Liver (tissue), 9 donors: ENCODE measurements around the gene WWOX. TPM values are rescaled to one million over a fixed set of nuclear protein-coding genes. Genes with fewer than 3 reads are reported as not detected.

Experiments used
- DNase-seq: peaks from one replicate; pipeline ENCODE4 v3.0.0-alpha.2; 2017; ENCODE audit warnings: low spot score
- H3K27ac ChIP-seq, 2 donors: one replicate each; pipeline ENCODE4 v1.7.0; 2013; ENCODE audit warnings: inconsistent platforms in 2 of 2, low read length in 2 of 2, control low read depth in 1 of 2, low read depth in 1 of 2, mild to moderate bottlenecking in 1 of 2
- H3K27me3 ChIP-seq, 4 donors: one replicate each; pipeline versions ENCODE4 v1.6.1 to v1.7.0; 2013; ENCODE audit warnings: low read length in 3 of 4, inconsistent platforms in 1 of 4, mild to moderate bottlenecking in 1 of 4, moderate library complexity in 1 of 4; ENCODE audit not compliant: control insufficient read depth in 4 of 4, insufficient read depth in 4 of 4
- H3K36me3 ChIP-seq, 4 donors: one replicate each; pipeline versions ENCODE4 v1.6.1 to v1.7.0; 2013; ENCODE audit warnings: low read length in 3 of 4, mild to moderate bottlenecking in 3 of 4, low read depth in 1 of 4, moderate library complexity in 1 of 4; ENCODE audit not compliant: control insufficient read depth in 4 of 4, insufficient read depth in 3 of 4
- H3K4me1 ChIP-seq, 4 donors: one replicate each; pipeline versions ENCODE4 v1.6.1 to v1.7.0; 2013; ENCODE audit warnings: low read length in 3 of 4, mild to moderate bottlenecking in 3 of 4, moderate library complexity in 1 of 4; ENCODE audit not compliant: control insufficient read depth in 4 of 4, insufficient read depth in 4 of 4
- H3K4me3 ChIP-seq, 3 donors: one replicate each; pipeline versions ENCODE4 v1.6.1 to v1.7.0; 2013; ENCODE audit warnings: low read length in 3 of 3, control low read depth in 1 of 3, low read depth in 1 of 3, mild to moderate bottlenecking in 1 of 3
- H3K9ac ChIP-seq, 2 donors: one replicate each; pipeline ENCODE4 v1.7.0; 2013; ENCODE audit warnings: low read length in 2 of 2, mild to moderate bottlenecking in 2 of 2, moderate library complexity in 2 of 2, control low read depth in 1 of 2, low read depth in 1 of 2
- H3K9me3 ChIP-seq, 4 donors: one replicate each; pipeline versions ENCODE4 v1.6.1 to v1.7.0; 2013; ENCODE audit warnings: low read length in 3 of 4; ENCODE audit not compliant: control insufficient read depth in 4 of 4
- EGR1 ChIP-seq, 2 donors: IDR thresholded peaks; 2 replicates each; pipeline ENCODE4 v1.6.1; 2016 to 2018; ENCODE audit warnings: antibody characterized with exemption in 2 of 2, low read depth in 2 of 2
- FOXA2 ChIP-seq: IDR thresholded peaks from 2 replicates; pipeline ENCODE4 v1.6.1; 2016; ENCODE audit warnings: antibody characterized with exemption
- HNF4A ChIP-seq, 2 donors: conservative IDR thresholded peaks; 2 replicates each; pipeline ENCODE4 v1.6.1; 2016; ENCODE audit warnings: antibody characterized with exemption in 2 of 2, mild to moderate bottlenecking in 2 of 2
- HNF4G ChIP-seq: IDR thresholded peaks from 2 replicates; pipeline ENCODE4 v1.6.1; 2016; ENCODE audit warnings: antibody characterized with exemption
- JUND ChIP-seq, 2 donors: IDR thresholded peaks; 2 replicates each; pipeline ENCODE4 v1.6.1; 2016; ENCODE audit warnings: antibody characterized with exemption in 2 of 2
- RAD21 ChIP-seq, 2 donors: IDR thresholded peaks; 2 replicates each; pipeline ENCODE4 v1.6.1; 2016; ENCODE audit warnings: antibody characterized with exemption in 2 of 2, mild to moderate bottlenecking in 2 of 2
- RXRA ChIP-seq, 2 donors: IDR thresholded peaks; 2 replicates each; pipeline ENCODE4 v1.6.1; 2017 to 2018; ENCODE audit warnings: antibody characterized with exemption in 2 of 2, mild to moderate bottlenecking in 1 of 2
- SP1 ChIP-seq: IDR thresholded peaks from 2 replicates; pipeline ENCODE4 v1.6.1; 2018; ENCODE audit warnings: antibody characterized with exemption, mild to moderate bottlenecking
- TAF1 ChIP-seq: conservative IDR thresholded peaks from 2 replicates; pipeline ENCODE4 v1.6.1; 2016; ENCODE audit warnings: antibody characterized with exemption, mild to moderate bottlenecking
- WGBS: extraction: QIAGEN DNeasy Blood & Tissue Kit; methylation state at CpG from one replicate; pipeline ENCODE4 v1.1.7; 2013; 5-methylcytosine and 5-hydroxymethylcytosine counted together
- polyA plus RNA-seq, 2 donors: library from polyadenylated mRNA; stranded (reverse) in 1 of 2; unstranded in 1 of 2; fragments of 200-250 nt in 1 of 2; fragments of >200 nt in 1 of 2; fragmentation: Nextera tagmentation in 1 of 2; extraction: Ambion mirVana in 1 of 2; gene quantifications; one replicate each; pipeline versions ENCODE4 v1.2.1 to v1.2.3, GENCODE V29; 2013 to 2015
- total RNA-seq, 2 donors: library from RNA; depleted of rRNA; stranded (reverse); fragments of >200 nt; gene quantifications; one replicate each; pipeline ENCODE4 v1.2.3, GENCODE V29; 2014
- TF ChIP-seq, protein P1 (sequence below): IDR thresholded peaks from 2 replicates; pipeline ENCODE4 v1.6.1; 2016; ENCODE audit warnings: antibody characterized with exemption
- TF ChIP-seq, protein P2 (sequence below): fragments of 150-350 bp; IDR thresholded peaks from 2 replicates; pipeline ENCODE4 v1.5.1; 2017; ENCODE audit warnings: improper control_type of control experiment, low read depth, low read length; ENCODE audit not compliant: missing input control
- TF ChIP-seq, protein P3 (sequence below): IDR thresholded peaks from 2 replicates; pipeline ENCODE4 v1.6.1; 2016; ENCODE audit warnings: antibody characterized with exemption
- TF ChIP-seq, protein P4 (sequence below): IDR thresholded peaks from 2 replicates; pipeline ENCODE4 v1.6.1; 2016; ENCODE audit warnings: antibody characterized with exemption
- TF ChIP-seq, protein P5 (sequence below): IDR thresholded peaks from 2 replicates; pipeline ENCODE4 v1.6.1; 2016; ENCODE audit warnings: antibody characterized with exemption, mild to moderate bottlenecking
- donor health status: healthy.
- donor health status: healthy.
- donor health status: healthy.
- donor health status: healthy.
- donor health status: healthy.

The WWOX gene
- total and polyA plus RNA-seq, 4 donors: 9.8 to 46.0 (median 15.3) TPM

DNA sequence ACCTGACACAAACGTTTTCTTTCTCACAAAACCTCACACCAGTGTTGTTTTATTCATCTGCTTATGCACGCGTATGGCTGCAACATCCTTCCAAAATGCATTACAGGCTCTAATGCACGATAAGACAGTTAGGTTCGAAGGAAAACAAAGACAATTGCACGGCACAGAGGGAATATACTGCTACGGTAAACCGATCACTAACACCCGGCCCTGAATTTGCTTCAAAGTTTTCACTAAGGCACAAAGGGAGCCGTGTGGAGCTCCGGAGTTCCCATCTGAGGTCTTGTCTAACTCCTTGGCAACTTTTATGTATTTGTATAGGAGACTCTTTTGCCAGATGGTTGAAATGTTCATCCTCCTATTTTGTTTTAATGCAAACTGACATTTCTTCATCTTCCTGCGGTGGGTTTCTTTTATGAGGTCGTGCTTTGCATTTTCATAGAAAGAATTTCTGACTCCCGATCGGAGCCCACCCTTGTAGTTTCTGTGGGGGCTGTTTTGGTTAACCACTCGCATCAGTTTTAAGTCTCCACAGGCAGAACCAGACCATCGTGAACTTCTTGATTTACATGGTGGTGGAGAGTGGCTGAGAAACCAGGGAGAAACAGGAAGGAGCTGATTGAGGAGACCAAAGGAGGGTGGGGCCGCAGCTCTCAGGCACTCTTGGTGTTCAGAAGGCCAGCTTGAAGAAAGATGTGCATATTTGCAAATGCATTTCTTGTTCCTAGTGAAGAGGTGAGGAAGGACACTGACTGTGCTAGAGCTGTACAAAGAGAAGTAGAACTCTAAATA lies 984.2 kb downstream of the WWOX start:
- H3K36me3 ChIP-seq: no peaks in the 10 kb centered on the region
- H3K27ac ChIP-seq: no peak overlapping the region
- DNase-seq: no peak
- 92% methylated on average over 18 of the region's 18 CpGs for WGBS
- TF ChIP-seq, protein P1, sequence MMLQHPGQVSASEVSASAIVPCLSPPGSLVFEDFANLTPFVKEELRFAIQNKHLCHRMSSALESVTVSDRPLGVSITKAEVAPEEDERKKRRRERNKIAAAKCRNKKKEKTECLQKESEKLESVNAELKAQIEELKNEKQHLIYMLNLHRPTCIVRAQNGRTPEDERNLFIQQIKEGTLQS: no peak
- TF ChIP-seq, protein P2, sequence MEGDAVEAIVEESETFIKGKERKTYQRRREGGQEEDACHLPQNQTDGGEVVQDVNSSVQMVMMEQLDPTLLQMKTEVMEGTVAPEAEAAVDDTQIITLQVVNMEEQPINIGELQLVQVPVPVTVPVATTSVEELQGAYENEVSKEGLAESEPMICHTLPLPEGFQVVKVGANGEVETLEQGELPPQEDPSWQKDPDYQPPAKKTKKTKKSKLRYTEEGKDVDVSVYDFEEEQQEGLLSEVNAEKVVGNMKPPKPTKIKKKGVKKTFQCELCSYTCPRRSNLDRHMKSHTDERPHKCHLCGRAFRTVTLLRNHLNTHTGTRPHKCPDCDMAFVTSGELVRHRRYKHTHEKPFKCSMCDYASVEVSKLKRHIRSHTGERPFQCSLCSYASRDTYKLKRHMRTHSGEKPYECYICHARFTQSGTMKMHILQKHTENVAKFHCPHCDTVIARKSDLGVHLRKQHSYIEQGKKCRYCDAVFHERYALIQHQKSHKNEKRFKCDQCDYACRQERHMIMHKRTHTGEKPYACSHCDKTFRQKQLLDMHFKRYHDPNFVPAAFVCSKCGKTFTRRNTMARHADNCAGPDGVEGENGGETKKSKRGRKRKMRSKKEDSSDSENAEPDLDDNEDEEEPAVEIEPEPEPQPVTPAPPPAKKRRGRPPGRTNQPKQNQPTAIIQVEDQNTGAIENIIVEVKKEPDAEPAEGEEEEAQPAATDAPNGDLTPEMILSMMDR: no peak
- no peaks in the 10 kb centered on the region for H3K4me1 ChIP-seq
- no peaks in the 10 kb centered on the region for H3K9me3 ChIP-seq
- no peaks in the 10 kb centered on the region for H3K27me3 ChIP-seq
- no peak overlapping the region for H3K9ac ChIP-seq
- no peak overlapping the region for H3K4me3 ChIP-seq

DNA sequence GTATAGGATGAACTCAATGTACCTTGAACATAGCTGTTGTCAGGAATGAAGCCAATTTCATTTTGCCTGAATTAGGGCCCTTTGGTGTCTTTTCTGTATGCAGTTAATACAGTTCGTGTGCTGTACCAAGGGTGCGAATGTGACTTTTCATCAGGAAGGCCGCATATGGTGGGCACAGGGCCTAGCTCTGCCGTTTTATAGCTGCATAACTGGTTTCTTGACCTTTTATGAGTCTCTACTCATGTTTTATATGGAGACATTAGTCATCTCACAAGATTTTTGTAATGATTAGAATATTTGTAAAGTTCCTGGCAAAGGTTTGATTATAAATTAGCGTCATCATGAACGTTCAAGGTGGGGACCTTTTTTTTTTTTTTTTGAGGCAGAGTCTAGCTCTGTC lies 989.5 kb downstream of the WWOX start:
- Histone ChIP-seq H3K27me3 (no peaks in the 10 kb centered on the region), H3K4me1 (peaks cover 0 to 4% (median 0%) of the 10 kb centered on the region in 4 donors), H3K36me3 (no peaks in the 10 kb centered on the region), H3K9ac (no peak overlapping the region), H3K27ac (no peak overlapping the region), H3K9me3 (no peaks in the 10 kb centered on the region), H3K4me3 (no peak overlapping the region)
- TF ChIP-seq, protein P3, sequence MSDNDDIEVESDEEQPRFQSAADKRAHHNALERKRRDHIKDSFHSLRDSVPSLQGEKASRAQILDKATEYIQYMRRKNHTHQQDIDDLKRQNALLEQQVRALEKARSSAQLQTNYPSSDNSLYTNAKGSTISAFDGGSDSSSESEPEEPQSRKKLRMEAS: no peak
- TF ChIP-seq HNF4A (conservative IDR thresholded peaks at IDR 0.05) (no peak), FOXA2 (no peak), RAD21 (IDR thresholded peaks at IDR 0.05) (no peak), TAF1 (no peak), SP1 (no peak)
- TF ChIP-seq, protein P4, sequence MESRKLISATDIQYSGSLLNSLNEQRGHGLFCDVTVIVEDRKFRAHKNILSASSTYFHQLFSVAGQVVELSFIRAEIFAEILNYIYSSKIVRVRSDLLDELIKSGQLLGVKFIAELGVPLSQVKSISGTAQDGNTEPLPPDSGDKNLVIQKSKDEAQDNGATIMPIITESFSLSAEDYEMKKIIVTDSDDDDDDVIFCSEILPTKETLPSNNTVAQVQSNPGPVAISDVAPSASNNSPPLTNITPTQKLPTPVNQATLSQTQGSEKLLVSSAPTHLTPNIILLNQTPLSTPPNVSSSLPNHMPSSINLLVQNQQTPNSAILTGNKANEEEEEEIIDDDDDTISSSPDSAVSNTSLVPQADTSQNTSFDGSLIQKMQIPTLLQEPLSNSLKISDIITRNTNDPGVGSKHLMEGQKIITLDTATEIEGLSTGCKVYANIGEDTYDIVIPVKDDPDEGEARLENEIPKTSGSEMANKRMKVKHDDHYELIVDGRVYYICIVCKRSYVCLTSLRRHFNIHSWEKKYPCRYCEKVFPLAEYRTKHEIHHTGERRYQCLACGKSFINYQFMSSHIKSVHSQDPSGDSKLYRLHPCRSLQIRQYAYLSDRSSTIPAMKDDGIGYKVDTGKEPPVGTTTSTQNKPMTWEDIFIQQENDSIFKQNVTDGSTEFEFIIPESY: no peak
- WGBS: 94% methylated on average over 6 of the region's 6 CpGs
- no peak for DNase-seq

DNA sequence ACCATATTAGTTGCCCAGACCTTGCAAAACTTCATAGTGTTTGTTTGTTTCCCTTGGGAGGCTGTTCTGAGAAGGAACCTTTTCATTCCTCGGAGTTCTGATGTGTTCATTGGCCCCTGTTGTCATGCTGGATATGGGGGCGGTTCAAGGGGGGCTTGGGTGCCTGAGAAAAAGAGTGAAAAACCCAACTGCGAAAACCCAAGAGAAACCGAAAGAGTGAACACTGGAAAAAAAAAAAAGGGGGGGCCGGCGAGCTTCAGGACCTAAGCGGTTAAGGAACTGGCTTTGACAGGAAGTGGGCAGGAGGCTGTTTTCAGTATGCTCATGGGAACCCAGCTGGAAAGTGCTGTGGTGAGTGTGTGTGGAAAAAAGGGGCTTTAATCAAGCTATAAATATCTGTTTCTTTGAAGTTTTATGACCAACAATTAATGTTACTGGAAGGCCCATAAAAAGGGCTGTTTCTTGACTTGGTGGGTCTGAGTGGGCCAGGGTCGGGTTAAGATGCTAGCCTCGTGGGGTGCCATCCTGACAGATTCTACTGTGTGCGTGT lies 990.4 kb downstream of the WWOX start:
- peaks cover 0 to 4% (median 0%) of the 10 kb centered on the region in 4 donors for H3K4me1 ChIP-seq
- 70% methylated on average over 10 of the region's 10 CpGs for WGBS
- H3K27me3 ChIP-seq: no peaks in the 10 kb centered on the region
- DNase-seq: no peak
- H3K4me3 ChIP-seq: no peak overlapping the region
- H3K9me3 ChIP-seq: no peaks in the 10 kb centered on the region
- no peak overlapping the region for H3K27ac ChIP-seq
- H3K9ac ChIP-seq: no peak overlapping the region
- no peaks in the 10 kb centered on the region for H3K36me3 ChIP-seq
- TF ChIP-seq EGR1 (IDR thresholded peaks at IDR 0.05; ENCODE audit: low read depth in 2 of 2) (no peak), HNF4G (no peak), TAF1 (no peak), SP1 (no peak), RXRA (IDR thresholded peaks at IDR 0.05) (no peak), JUND (IDR thresholded peaks at IDR 0.05) (no peak)
- TF ChIP-seq, protein P5, sequence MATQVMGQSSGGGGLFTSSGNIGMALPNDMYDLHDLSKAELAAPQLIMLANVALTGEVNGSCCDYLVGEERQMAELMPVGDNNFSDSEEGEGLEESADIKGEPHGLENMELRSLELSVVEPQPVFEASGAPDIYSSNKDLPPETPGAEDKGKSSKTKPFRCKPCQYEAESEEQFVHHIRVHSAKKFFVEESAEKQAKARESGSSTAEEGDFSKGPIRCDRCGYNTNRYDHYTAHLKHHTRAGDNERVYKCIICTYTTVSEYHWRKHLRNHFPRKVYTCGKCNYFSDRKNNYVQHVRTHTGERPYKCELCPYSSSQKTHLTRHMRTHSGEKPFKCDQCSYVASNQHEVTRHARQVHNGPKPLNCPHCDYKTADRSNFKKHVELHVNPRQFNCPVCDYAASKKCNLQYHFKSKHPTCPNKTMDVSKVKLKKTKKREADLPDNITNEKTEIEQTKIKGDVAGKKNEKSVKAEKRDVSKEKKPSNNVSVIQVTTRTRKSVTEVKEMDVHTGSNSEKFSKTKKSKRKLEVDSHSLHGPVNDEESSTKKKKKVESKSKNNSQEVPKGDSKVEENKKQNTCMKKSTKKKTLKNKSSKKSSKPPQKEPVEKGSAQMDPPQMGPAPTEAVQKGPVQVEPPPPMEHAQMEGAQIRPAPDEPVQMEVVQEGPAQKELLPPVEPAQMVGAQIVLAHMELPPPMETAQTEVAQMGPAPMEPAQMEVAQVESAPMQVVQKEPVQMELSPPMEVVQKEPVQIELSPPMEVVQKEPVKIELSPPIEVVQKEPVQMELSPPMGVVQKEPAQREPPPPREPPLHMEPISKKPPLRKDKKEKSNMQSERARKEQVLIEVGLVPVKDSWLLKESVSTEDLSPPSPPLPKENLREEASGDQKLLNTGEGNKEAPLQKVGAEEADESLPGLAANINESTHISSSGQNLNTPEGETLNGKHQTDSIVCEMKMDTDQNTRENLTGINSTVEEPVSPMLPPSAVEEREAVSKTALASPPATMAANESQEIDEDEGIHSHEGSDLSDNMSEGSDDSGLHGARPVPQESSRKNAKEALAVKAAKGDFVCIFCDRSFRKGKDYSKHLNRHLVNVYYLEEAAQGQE: no peak
- TF ChIP-seq, protein P4: no peak
